GM12892 (cell line): ENCODE data around the gene AKAP13.

Experiments
- POLR2A ChIP-seq: IDR thresholded peaks from 2 replicates; pipeline ENCODE4 v1.6.1; 2011; ENCODE audit warnings: low read depth, low read length, control low read depth
- POLR2AphosphoS5 ChIP-seq: IDR thresholded peaks from 2 replicates; pipeline ENCODE4 v1.6.1; 2011; ENCODE audit warnings: low read depth, low read length, control low read depth
- TAF1 ChIP-seq: IDR thresholded peaks from 2 replicates; pipeline ENCODE4 v1.6.1; 2011; ENCODE audit warnings: low read depth, mild to moderate bottlenecking, control low read depth, low read length, borderline replicate concordance

- TF ChIP-seq TAF1 (no peak), POLR2A (no peak), POLR2AphosphoS5 (no peak)
Observed at GRCh38 chr15:85532689-85533088, 152.3 kb downstream of the AKAP13 start.
